Esophagus muscularis mucosa (tissue), 4 donors: Measurements from ENCODE around the gene C5orf15. TPM values are rescaled to one million over a fixed set of nuclear protein-coding genes. Genes with fewer than 3 reads are reported as not detected.

ENCODE experiments used
- DNase-seq: peaks from one replicate; pipeline ENCODE4 v3.0.0-alpha.2; 2017; ENCODE audit errors: extremely low spot score
- H3K27ac ChIP-seq, 4 donors: fragments of 200-600 bp; sonication (generic); replicated peaks in 1 of 4; 1 replicate in 3 of 4; 2 replicates in 1 of 4; pipeline ENCODE4 v1.5.1; 2016 to 2019; ENCODE audit warnings: mild to moderate bottlenecking in 1 of 4
- H3K27me3 ChIP-seq, 4 donors: fragments of 200-600 bp; sonication (generic); one replicate each; pipeline versions ENCODE4 v1.5.1 to v1.6.0; 2016 to 2019
- H3K36me3 ChIP-seq, 4 donors: fragments of 200-600 bp; sonication (generic); one replicate each; pipeline ENCODE4 v1.5.1; 2016 to 2019
- H3K4me1 ChIP-seq, 4 donors: fragments of 200-600 bp; sonication (generic); one replicate each; pipeline ENCODE4 v1.5.1; 2016 to 2019
- H3K4me3 ChIP-seq, 4 donors: fragments of 200-600 bp; sonication (generic); 1 replicate in 2 of 4; 2 replicates in 2 of 4; pipeline ENCODE4 v1.5.1; 2016 to 2019; ENCODE audit warnings: mild to moderate bottlenecking in 4 of 4, moderate library complexity in 1 of 4
- H3K9me3 ChIP-seq, 4 donors: fragments of 200-600 bp; sonication (generic); 1 replicate in 3 of 4; 2 replicates in 1 of 4; pipeline ENCODE4 v1.5.1; 2016 to 2019
- EP300 ChIP-seq: sonication (generic); formaldehyde crosslinking; IDR thresholded peaks from one replicate; pipeline ENCODE4 v1.6.1; 2017; ENCODE audit warnings: antibody characterized with exemption
- POLR2A ChIP-seq: fragments of 450-650 bp; IDR thresholded peaks from one replicate; pipeline ENCODE4 v1.6.1; 2017; ENCODE audit warnings: antibody characterized with exemption, moderate library complexity, mild to moderate bottlenecking, low read depth
- POLR2AphosphoS5 ChIP-seq, 2 donors: sonication (generic); formaldehyde crosslinking; IDR thresholded peaks; one replicate each; pipeline ENCODE4 v1.6.1; 2017; ENCODE audit warnings: antibody characterized with exemption in 2 of 2
- WGBS: methylation state at CpG from one replicate; pipeline ENCODE4 v1.1.5; 2018; 5-methylcytosine and 5-hydroxymethylcytosine counted together
- intact Hi-C: fragments of 100-400 bp; cut with DNase I; formaldehyde crosslinking; loops from one replicate; pipeline ENCODE4 v1.15.1; 2023
- total RNA-seq, 4 donors: library from RNA; depleted of rRNA; stranded (reverse); fragments of >200 nt; gene quantifications; one replicate each; pipeline versions ENCODE4 v1.1.0 to v1.2.1, GENCODE V29; 2016
- TF ChIP-seq, protein P1 (sequence below), 3 experiments: fragments of 200-600 bp in 2 of 3; fragments of 450-650 bp in 1 of 3; sonication (generic) in 2 of 3; IDR thresholded peaks; one replicate each; pipeline ENCODE4 v1.5.1; 2017 to 2019; ENCODE audit warnings: antibody characterized with exemption in 3 of 3, mild to moderate bottlenecking in 2 of 3, moderate library complexity in 1 of 3

The C5orf15 gene
- total RNA-seq, 4 donors from 2014 or later: 20.3 to 26.1 (median 22.2) TPM

GRCh38 chr5:133933670-133934295 is 34.6 kb downstream of the C5orf15 start:
- Histone ChIP-seq H3K36me3 (no peaks in the 10 kb centered on the region), H3K4me3 (no peak overlapping the region), H3K4me1 (peaks cover 0 to 5% (median 0%) of the 10 kb centered on the region in 4 donors), H3K27me3 (no peaks in the 10 kb centered on the region), H3K27ac (no peak overlapping the region), H3K9me3 (no peaks in the 10 kb centered on the region)
- no peak for TF ChIP-seq POLR2AphosphoS5 (IDR thresholded peaks at IDR 0.05)
- TF ChIP-seq, protein P1, sequence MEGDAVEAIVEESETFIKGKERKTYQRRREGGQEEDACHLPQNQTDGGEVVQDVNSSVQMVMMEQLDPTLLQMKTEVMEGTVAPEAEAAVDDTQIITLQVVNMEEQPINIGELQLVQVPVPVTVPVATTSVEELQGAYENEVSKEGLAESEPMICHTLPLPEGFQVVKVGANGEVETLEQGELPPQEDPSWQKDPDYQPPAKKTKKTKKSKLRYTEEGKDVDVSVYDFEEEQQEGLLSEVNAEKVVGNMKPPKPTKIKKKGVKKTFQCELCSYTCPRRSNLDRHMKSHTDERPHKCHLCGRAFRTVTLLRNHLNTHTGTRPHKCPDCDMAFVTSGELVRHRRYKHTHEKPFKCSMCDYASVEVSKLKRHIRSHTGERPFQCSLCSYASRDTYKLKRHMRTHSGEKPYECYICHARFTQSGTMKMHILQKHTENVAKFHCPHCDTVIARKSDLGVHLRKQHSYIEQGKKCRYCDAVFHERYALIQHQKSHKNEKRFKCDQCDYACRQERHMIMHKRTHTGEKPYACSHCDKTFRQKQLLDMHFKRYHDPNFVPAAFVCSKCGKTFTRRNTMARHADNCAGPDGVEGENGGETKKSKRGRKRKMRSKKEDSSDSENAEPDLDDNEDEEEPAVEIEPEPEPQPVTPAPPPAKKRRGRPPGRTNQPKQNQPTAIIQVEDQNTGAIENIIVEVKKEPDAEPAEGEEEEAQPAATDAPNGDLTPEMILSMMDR (IDR thresholded peaks at IDR 0.05): no peak
- no peak for TF ChIP-seq EP300
- no peak for TF ChIP-seq POLR2A
- 91% methylated on average over 7 of the region's 12 CpGs for WGBS
- no peak for DNase-seq
- intact Hi-C loops: no loop called here

DNA sequence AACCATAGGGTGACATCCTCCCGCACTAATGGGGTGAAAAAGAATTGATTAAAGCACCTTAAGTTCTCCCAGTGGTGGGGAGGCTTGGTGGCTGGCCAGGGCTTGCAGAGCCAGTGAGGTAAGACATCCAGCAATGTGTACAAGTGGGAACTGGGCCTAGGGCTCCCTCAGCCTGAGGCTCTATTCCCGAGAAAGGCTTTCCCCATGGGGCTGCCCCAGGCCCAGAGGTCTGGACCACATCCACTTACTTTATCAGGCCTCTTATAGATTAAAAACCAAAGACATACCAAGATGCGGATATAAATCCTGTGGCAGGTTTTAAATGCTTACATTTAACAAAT is 35.3 kb downstream of the C5orf15 start:
- 79% methylated on average over 3 of the region's 3 CpGs for WGBS
- no peaks in the 10 kb centered on the region for H3K36me3 ChIP-seq
- H3K9me3 ChIP-seq: no peaks in the 10 kb centered on the region
- no peak for DNase-seq
- no peaks in the 10 kb centered on the region for H3K27me3 ChIP-seq
- TF ChIP-seq EP300 (no peak), POLR2A (no peak), POLR2AphosphoS5 (IDR thresholded peaks at IDR 0.05) (no peak)
- TF ChIP-seq, protein P1 (IDR thresholded peaks at IDR 0.05): no peak
- H3K27ac ChIP-seq: no peak overlapping the region
- intact Hi-C loops: no loop called here
- peaks cover 0 to 5% (median 0%) of the 10 kb centered on the region in 4 donors for H3K4me1 ChIP-seq
- no peak overlapping the region for H3K4me3 ChIP-seq

GRCh38 chr5:133932441-133933168 is 35.8 kb downstream of the C5orf15 start:
- Histone ChIP-seq H3K27ac (no peak overlapping the region), H3K9me3 (no peaks in the 10 kb centered on the region), H3K4me1 (peaks cover 0 to 5% (median 0%) of the 10 kb centered on the region in 4 donors), H3K27me3 (no peaks in the 10 kb centered on the region), H3K36me3 (no peaks in the 10 kb centered on the region), H3K4me3 (no peak overlapping the region)
- no peak for TF ChIP-seq EP300
- no peak for TF ChIP-seq POLR2A
- intact Hi-C loops: no loop called here
- no peak for DNase-seq
- 57% methylated on average over 9 of the region's 13 CpGs for WGBS

GRCh38 chr5:133931546-133931945 is 36.9 kb downstream of the C5orf15 start:
- H3K9me3 ChIP-seq: no peaks in the 10 kb centered on the region
- WGBS: 92% methylated on average over 5 of the region's 5 CpGs
- no peak for DNase-seq
- no peak overlapping the region for H3K4me3 ChIP-seq
- TF ChIP-seq POLR2AphosphoS5 (IDR thresholded peaks at IDR 0.05) (no peak), POLR2A (no peak), EP300 (no peak)
- TF ChIP-seq, protein P1 (IDR thresholded peaks at IDR 0.05): no peak
- H3K27ac ChIP-seq: no peak overlapping the region
- intact Hi-C loops: no loop called here
- H3K27me3 ChIP-seq: no peaks in the 10 kb centered on the region
- H3K4me1 ChIP-seq: peaks cover 0 to 5% (median 0%) of the 10 kb centered on the region in 4 donors
- H3K36me3 ChIP-seq: no peaks in the 10 kb centered on the region

- peaks cover 0 to 5% (median 0%) of the 10 kb centered on the region in 4 donors for H3K4me1 ChIP-seq
- peaks cover 0 to 3% (median 0%) of the 10 kb centered on the region in 4 donors for H3K27me3 ChIP-seq
- WGBS: 52% methylated on average over 3 of the region's 3 CpGs
- no peaks in the 10 kb centered on the region for H3K36me3 ChIP-seq
- intact Hi-C loops: no loop called here
- H3K27ac ChIP-seq: no peak overlapping the region
- DNase-seq: no peak
- no peak overlapping the region for H3K4me3 ChIP-seq
- H3K9me3 ChIP-seq: no peaks in the 10 kb centered on the region
- no peak for TF ChIP-seq POLR2A
- TF ChIP-seq, protein P1 (IDR thresholded peaks at IDR 0.05): no peak
- no peak for TF ChIP-seq EP300
- no peak for TF ChIP-seq POLR2AphosphoS5 (IDR thresholded peaks at IDR 0.05)
Observed at GRCh38 chr5:133930813-133931090, 37.7 kb downstream of the C5orf15 start.
